ENCODE data around the gene CBY2. TPM values are rescaled to one million over a fixed set of nuclear protein-coding genes. Genes with fewer than 3 reads are reported as not detected.

The CBY2 gene
- total RNA-seq, 1 experiment from 2014 or later: not detected

DNA sequence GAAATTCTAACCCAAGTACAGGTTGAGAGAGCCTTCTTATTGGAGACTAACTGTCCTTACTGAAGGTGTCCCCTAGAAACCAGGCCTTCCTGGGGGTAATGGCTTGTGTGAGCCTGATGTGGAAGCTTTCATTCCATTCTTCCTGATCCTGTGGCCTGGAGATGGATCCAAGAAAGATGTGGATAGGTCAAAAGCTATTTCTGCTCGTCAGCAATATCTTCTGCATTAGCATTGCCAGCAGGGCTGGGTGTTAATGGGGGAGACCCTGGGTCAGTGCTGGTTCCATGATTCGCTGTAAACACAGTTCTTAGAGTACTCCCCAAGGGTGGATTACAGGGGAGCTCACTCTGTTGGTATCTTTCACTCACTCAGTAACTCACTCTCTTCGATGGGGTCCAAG lies 42.9 kb downstream of the CBY2 start:
- H3K27me3 Mint-ChIP-seq (ENCODE audit: low read depth): no peaks in the 10 kb centered on the region; the same call in 1 of the 2 replicates
- no peak overlapping the region for H3K14ac ChIP-seq (ENCODE audit: insufficient read depth, low read length)

More for the DNA sequence above, 42.9 kb downstream of the CBY2 start:
- Histone ChIP-seq H2BK5ac (ENCODE audit: insufficient read length, low read length) (no peak overlapping the region), H2BK15ac (ENCODE audit: low read depth, low read length) (no peak overlapping the region), H2BK120ac (ENCODE audit: low read depth, low read length, poor library complexity, severe bottlenecking) (no peak overlapping the region), H2BK12ac (ENCODE audit: insufficient read length, low read depth, low read length) (no peak overlapping the region), H3K27me3 (ENCODE audit: insufficient read depth, low read length) (no peaks in the 10 kb centered on the region), H2BK20ac (ENCODE audit: low read depth, low read length, poor library complexity, severe bottlenecking) (no peak overlapping the region), H3K23ac (ENCODE audit: insufficient read length, low read depth, low read length) (no peak overlapping the region), H2AFZ (ENCODE audit: low read length) (no peak overlapping the region), H3K18ac (ENCODE audit: insufficient read length, low read depth, low read length) (no peak overlapping the region), H3K27ac (ENCODE audit: insufficient read length, low read depth, low read length) (no peak overlapping the region), H4K20me1 (ENCODE audit: control insufficient read depth, insufficient read depth, insufficient read length) (no peaks in the 10 kb centered on the region), H4K91ac (ENCODE audit: insufficient read length, low read depth, low read length) (no peak overlapping the region), H4K8ac (replicated peaks; ENCODE audit: insufficient read length, low read depth, low read length) (no peak overlapping the region), H3K4me1 (ENCODE audit: insufficient read depth, low read length) (peaks cover 6% of the 10 kb centered on the region; the same call in 1 of the 2 replicates), H3K4ac (ENCODE audit: low read depth, low read length) (no peak overlapping the region), H4K5ac (ENCODE audit: insufficient read length, low read depth, low read length) (no peak overlapping the region), H3K23me2 (ENCODE audit: insufficient read length, low read depth, low read length, poor library complexity, severe bottlenecking) (no peaks in the 10 kb centered on the region), H3K79me2 (ENCODE audit: insufficient read depth, low read length) (no peaks in the 10 kb centered on the region), H3T11ph (ENCODE audit: low read length) (no peak overlapping the region), H3K9me3 (ENCODE audit: control insufficient read depth, low read depth, low read length) (no peaks in the 10 kb centered on the region), H3K79me1 (ENCODE audit: insufficient read depth, low read depth, low read length, poor library complexity, severe bottlenecking) (no peaks in the 10 kb centered on the region), H3K9ac (ENCODE audit: extremely low read depth, insufficient read length, low read length) (no peak overlapping the region), H3K4me2 (ENCODE audit: insufficient read depth, insufficient read length, low read length) (no peak overlapping the region), H3K56ac (ENCODE audit: insufficient read length, low read depth, low read length) (no peak overlapping the region), H2AK5ac (ENCODE audit: insufficient read length, low read length) (no peak overlapping the region)
- Mint-ChIP-seq H3K4me1 (peaks cover 12 to 13% of the 10 kb centered on the region in 2 experiments), H3K36me3 (ENCODE audit: insufficient read depth in 1 of 3, low read depth in 3 of 3) (peaks cover 0 to 3% (median 0%) of the 10 kb centered on the region in 3 experiments; a peak in 2 of 7 replicates), H3K9me3 (no peaks in the 10 kb centered on the region), H3K4me3 (no peak overlapping the region), H3K27ac (no peak overlapping the region)
- WGBS (ENCODE audit: extremely low coverage, insufficient read length, low lambda C conversion rate): no CpG with 5 or more reads among the region's 3 CpGs
- DNase-seq: no peak
- TF ChIP-seq, protein P1, sequence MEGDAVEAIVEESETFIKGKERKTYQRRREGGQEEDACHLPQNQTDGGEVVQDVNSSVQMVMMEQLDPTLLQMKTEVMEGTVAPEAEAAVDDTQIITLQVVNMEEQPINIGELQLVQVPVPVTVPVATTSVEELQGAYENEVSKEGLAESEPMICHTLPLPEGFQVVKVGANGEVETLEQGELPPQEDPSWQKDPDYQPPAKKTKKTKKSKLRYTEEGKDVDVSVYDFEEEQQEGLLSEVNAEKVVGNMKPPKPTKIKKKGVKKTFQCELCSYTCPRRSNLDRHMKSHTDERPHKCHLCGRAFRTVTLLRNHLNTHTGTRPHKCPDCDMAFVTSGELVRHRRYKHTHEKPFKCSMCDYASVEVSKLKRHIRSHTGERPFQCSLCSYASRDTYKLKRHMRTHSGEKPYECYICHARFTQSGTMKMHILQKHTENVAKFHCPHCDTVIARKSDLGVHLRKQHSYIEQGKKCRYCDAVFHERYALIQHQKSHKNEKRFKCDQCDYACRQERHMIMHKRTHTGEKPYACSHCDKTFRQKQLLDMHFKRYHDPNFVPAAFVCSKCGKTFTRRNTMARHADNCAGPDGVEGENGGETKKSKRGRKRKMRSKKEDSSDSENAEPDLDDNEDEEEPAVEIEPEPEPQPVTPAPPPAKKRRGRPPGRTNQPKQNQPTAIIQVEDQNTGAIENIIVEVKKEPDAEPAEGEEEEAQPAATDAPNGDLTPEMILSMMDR (conservative IDR thresholded peaks at IDR 0.05): no peak
